SU-DHL-6 (cell line): Measurements from ENCODE around the gene LENG9.
"Not testable (repeated sequence)": the region's sequence is repeated elsewhere in the genome, so short reads cannot be mapped to it uniquely, and the experiment has no call there.

ENCODE experiments used
- H2AFZ ChIP-seq: fragments of 200-600 bp; sonication (generic); 2 replicates; pipeline ENCODE4 v1.6.1; 2014; ENCODE audit warnings: low read depth, mild to moderate bottlenecking, moderate library complexity, mixed read lengths, antibody characterized with exemption, low read length; ENCODE audit not compliant: severe bottlenecking
- H3F3A ChIP-seq: fragments of 200-600 bp; shearing (Covaris generic); 2 replicates; pipeline ENCODE4 v1.6.0; 2016; ENCODE audit warnings: antibody characterized with exemption, mild to moderate bottlenecking; ENCODE audit not compliant: insufficient read depth
- H3K27ac ChIP-seq: fragments of 200-600 bp; sonication (generic); 2 replicates; pipeline ENCODE4 v1.5.1; 2016; ENCODE audit warnings: low read depth, mild to moderate bottlenecking, low read length, moderate library complexity, mixed read lengths
- H3K27me3 ChIP-seq: fragments of 200-600 bp; sonication (generic), shearing (Covaris generic); 2 replicates; pipeline ENCODE4 v1.6.0; 2014; ENCODE audit warnings: mild to moderate bottlenecking, low read length
- H3K36me3 ChIP-seq: fragments of 200-600 bp; sonication (generic); 2 replicates; pipeline ENCODE4 v1.6.1; 2014; ENCODE audit warnings: mild to moderate bottlenecking, low read length, mixed read lengths
- H3K4me2 ChIP-seq: fragments of 300-600, 200-600 bp; shearing (Covaris generic), sonication (generic); 2 replicates; pipeline ENCODE4 v1.6.0; 2014; ENCODE audit warnings: low read length, low read depth, mild to moderate bottlenecking; ENCODE audit not compliant: poor library complexity, severe bottlenecking
- H3K4me3 ChIP-seq: fragments of 200-600 bp; sonication (generic); 2 replicates; pipeline ENCODE4 v1.5.1; 2014; ENCODE audit warnings: antibody characterized with exemption, low read length, mild to moderate bottlenecking, mixed read lengths; ENCODE audit not compliant: insufficient read depth, poor library complexity, severe bottlenecking
- H3K79me2 ChIP-seq: fragments of 200-600 bp; sonication (generic); 2 replicates; pipeline ENCODE4 v1.6.1; 2014; ENCODE audit warnings: mild to moderate bottlenecking, low read length, moderate library complexity; ENCODE audit not compliant: insufficient read depth
- H3K9ac ChIP-seq: fragments of 200-600 bp; sonication (generic); 2 replicates; pipeline ENCODE4 v1.7.0; 2014; ENCODE audit warnings: mild to moderate bottlenecking, low read length
- H3K9me2 ChIP-seq: fragments of 200-600 bp; sonication (generic); replicated peaks from 2 replicates; pipeline ENCODE4 v1.6.1; 2014; ENCODE audit warnings: low read length; ENCODE audit not compliant: insufficient read depth
- H3K9me3 ChIP-seq: fragments of 200-600 bp; sonication (generic); 2 replicates; pipeline ENCODE4 v1.6.1; 2014; ENCODE audit warnings: low read length, mixed read lengths; ENCODE audit not compliant: insufficient read depth
- H4K20me1 ChIP-seq: fragments of 200-600 bp; sonication (generic); 2 replicates; pipeline ENCODE4 v1.6.1; 2014; ENCODE audit warnings: low read depth, mild to moderate bottlenecking, antibody characterized with exemption, low read length, moderate library complexity, mixed read lengths
- EZH2phosphoT487 ChIP-seq: fragments of 200-600 bp; sonication (generic), shearing (Covaris generic); conservative IDR thresholded peaks from 2 replicates; pipeline ENCODE4 v1.6.1; 2018; ENCODE audit warnings: mild to moderate bottlenecking, antibody characterized with exemption, low read length, moderate library complexity, mixed read lengths
- TF ChIP-seq, protein P1 (sequence below): fragments of 200-600 bp; sonication (generic); IDR thresholded peaks from one replicate; pipeline ENCODE4 v1.5.1; 2017; ENCODE audit warnings: antibody characterized with exemption, mild to moderate bottlenecking, low read length, moderate library complexity; ENCODE audit not compliant: insufficient read depth, poor library complexity, severe bottlenecking

The LENG9 gene

GRCh38 chr19:54506079-54506478 lies 42.5 kb upstream of the LENG9 start:
- Histone ChIP-seq H3K9me2 (no peaks in the 10 kb centered on the region), H3F3A (no peaks in the 10 kb centered on the region), H3K4me3 (no peak overlapping the region), H3K27me3 (no peaks in the 10 kb centered on the region), H3K9ac (no peak overlapping the region), H3K27ac (no peak overlapping the region), H3K9me3 (no peaks in the 10 kb centered on the region), H4K20me1 (no peaks in the 10 kb centered on the region), H3K4me2 (no peak overlapping the region), H3K79me2 (no peaks in the 10 kb centered on the region), H3K36me3 (no peaks in the 10 kb centered on the region), H2AFZ (no peak overlapping the region)
- no peak for TF ChIP-seq EZH2phosphoT487
- TF ChIP-seq, protein P1, sequence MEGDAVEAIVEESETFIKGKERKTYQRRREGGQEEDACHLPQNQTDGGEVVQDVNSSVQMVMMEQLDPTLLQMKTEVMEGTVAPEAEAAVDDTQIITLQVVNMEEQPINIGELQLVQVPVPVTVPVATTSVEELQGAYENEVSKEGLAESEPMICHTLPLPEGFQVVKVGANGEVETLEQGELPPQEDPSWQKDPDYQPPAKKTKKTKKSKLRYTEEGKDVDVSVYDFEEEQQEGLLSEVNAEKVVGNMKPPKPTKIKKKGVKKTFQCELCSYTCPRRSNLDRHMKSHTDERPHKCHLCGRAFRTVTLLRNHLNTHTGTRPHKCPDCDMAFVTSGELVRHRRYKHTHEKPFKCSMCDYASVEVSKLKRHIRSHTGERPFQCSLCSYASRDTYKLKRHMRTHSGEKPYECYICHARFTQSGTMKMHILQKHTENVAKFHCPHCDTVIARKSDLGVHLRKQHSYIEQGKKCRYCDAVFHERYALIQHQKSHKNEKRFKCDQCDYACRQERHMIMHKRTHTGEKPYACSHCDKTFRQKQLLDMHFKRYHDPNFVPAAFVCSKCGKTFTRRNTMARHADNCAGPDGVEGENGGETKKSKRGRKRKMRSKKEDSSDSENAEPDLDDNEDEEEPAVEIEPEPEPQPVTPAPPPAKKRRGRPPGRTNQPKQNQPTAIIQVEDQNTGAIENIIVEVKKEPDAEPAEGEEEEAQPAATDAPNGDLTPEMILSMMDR = no peak

- H3K36me3 ChIP-seq, H3K9ac ChIP-seq, H3K27ac ChIP-seq, H3K4me3 ChIP-seq, H4K20me1 ChIP-seq, H3K4me2 ChIP-seq, H3K9me2 ChIP-seq, H3K9me3 ChIP-seq, H3F3A ChIP-seq, H2AFZ ChIP-seq, H3K27me3 ChIP-seq, H3K79me2 ChIP-seq: not testable (repeated sequence)
Observed at GRCh38 chr19:54505542-54505941, 42.0 kb upstream of the LENG9 start.

DNA sequence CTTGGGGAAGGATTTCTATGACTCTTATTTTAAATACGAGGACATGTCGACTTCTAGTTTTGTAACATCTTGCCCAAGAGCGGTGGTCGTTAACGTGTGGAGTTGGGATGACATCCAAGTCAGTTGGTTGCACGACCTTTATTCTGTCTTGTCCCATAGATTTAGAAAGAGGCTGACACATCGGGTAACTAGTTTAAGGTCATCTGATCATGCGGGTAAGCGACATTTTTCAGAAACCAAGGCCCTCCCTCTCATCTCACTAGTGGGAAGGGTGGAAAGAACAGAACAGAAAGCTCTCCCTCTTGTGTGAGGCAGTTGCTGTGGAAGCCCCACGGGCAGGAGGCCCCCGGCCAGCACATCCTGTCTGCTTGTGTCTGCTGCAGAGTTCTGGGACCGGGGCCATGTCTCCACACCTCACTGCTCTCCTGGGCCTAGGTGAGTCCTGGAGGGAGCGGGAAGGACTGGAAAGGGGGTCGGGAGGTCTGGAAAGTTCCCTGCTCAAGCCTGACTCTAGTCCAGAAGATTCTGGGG lies 39.0 kb upstream of the LENG9 start, which contains the start of gene LAIR2:
TSS of gene LAIR2 (plus strand) at position 314 of the 531 bp plus-strand sequence. CDS start at position 402, 88 bp downstream.
- no peaks in the 10 kb centered on the region for H3K9me3 ChIP-seq
- H3K36me3 ChIP-seq = no peaks in the 10 kb centered on the region
- no peak within 1 kb of the TSS for H2AFZ ChIP-seq
- H3K9me2 ChIP-seq = no peaks in the 10 kb centered on the region
- no peak within 1 kb of the TSS for H3K4me3 ChIP-seq
- H3K27me3 ChIP-seq = no peaks in the 10 kb centered on the region
- no peak within 1 kb of the TSS for H3K27ac ChIP-seq
- TF ChIP-seq, protein P1 = no peak
- no peak for TF ChIP-seq EZH2phosphoT487
- H3F3A ChIP-seq = no peaks in the 10 kb centered on the region
- H4K20me1 ChIP-seq = no peaks in the 10 kb centered on the region
- no peaks in the 10 kb centered on the region for H3K79me2 ChIP-seq
- H3K9ac ChIP-seq = no peak within 1 kb of the TSS
- no peak within 1 kb of the TSS for H3K4me2 ChIP-seq

GRCh38 chr19:54498451-54498772 lies 34.8 kb upstream of the LENG9 start:
- not testable (repeated sequence) for H3K4me3 ChIP-seq, H3F3A ChIP-seq, H3K9ac ChIP-seq, H3K27me3 ChIP-seq, H3K9me2 ChIP-seq, H3K9me3 ChIP-seq, H3K4me2 ChIP-seq, H4K20me1 ChIP-seq, H2AFZ ChIP-seq, H3K27ac ChIP-seq, H3K79me2 ChIP-seq, H3K36me3 ChIP-seq

GRCh38 chr19:54497747-54498450 lies 34.3 kb upstream of the LENG9 start:
- H3K79me2 ChIP-seq, H4K20me1 ChIP-seq, H3K27ac ChIP-seq, H3K4me3 ChIP-seq, H3K9me2 ChIP-seq, H3K4me2 ChIP-seq, H2AFZ ChIP-seq, H3K27me3 ChIP-seq, H3F3A ChIP-seq, H3K36me3 ChIP-seq, H3K9ac ChIP-seq, H3K9me3 ChIP-seq: not testable (repeated sequence)

DNA sequence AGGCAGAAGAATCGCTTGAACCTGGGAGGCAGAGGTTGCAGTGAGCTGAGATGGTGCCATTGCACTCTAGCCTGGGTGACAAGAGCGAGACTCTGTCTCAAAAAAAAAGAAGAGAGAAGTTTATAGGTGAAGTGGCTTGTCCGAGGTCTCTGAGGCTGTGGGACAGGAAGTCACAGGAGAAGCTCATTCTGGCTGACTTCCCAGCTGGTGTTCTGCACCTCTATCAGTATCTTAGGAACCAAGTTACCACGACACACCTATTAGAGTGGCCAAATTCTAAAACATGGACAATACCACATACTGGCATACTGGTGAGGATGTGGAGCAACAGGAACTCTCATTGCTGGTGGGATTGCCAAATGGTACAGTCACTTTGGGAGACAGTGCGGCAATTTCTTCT lies 31.7 kb upstream of the LENG9 start:
- H3K4me3 ChIP-seq, H4K20me1 ChIP-seq, H2AFZ ChIP-seq, H3K79me2 ChIP-seq, H3K4me2 ChIP-seq, H3K27ac ChIP-seq, H3K27me3 ChIP-seq, H3K9me2 ChIP-seq, H3F3A ChIP-seq, H3K9me3 ChIP-seq, H3K36me3 ChIP-seq, H3K9ac ChIP-seq: not testable (repeated sequence)
